HepG2 (cell line): ENCODE data around the gene RBM43. TPM values are rescaled to one million over a fixed set of nuclear protein-coding genes. Genes with fewer than 3 reads are reported as not detected.

ENCODE experiments used
- BRCA1 ChIP-seq: sonication (generic); formaldehyde crosslinking; IDR thresholded peaks from 2 replicates; pipeline ENCODE4 v1.4.0; 2020; ENCODE audit warnings: missing genetic modification reagents
- DNMT3B ChIP-seq: conservative IDR thresholded peaks from 2 replicates; pipeline ENCODE4 v1.6.1; 2016; ENCODE audit warnings: missing biosample characterization, control low read depth
- MEF2D ChIP-seq: sonication (generic); formaldehyde crosslinking; IDR thresholded peaks from 2 replicates; pipeline ENCODE4 v1.5.1; 2020; ENCODE audit warnings: mild to moderate bottlenecking, missing genetic modification reagents
- NR2F1 ChIP-seq, 2 experiments: fragments of 450-650 bp in 1 of 2; formaldehyde crosslinking in 1 of 2; IDR thresholded peaks; 2 replicates each; pipeline versions ENCODE4 v1.5.0 to v1.6.1; 2016 to 2020; ENCODE audit warnings: mild to moderate bottlenecking in 1 of 2, missing compliant biosample characterization in 1 of 2, missing genetic modification reagents in 1 of 2, moderate library complexity in 1 of 2
- PTBP1 ChIP-seq: fragments of 200-400 bp; formaldehyde crosslinking; IDR thresholded peaks from 2 replicates; pipeline ENCODE4 v1.6.1; 2018; ENCODE audit warnings: low read length, low read depth; ENCODE audit not compliant: poor library complexity, severe bottlenecking
- SAFB2 ChIP-seq: sonication (generic); formaldehyde crosslinking; IDR thresholded peaks from 2 replicates; pipeline ENCODE4 v1.5.1; 2020; ENCODE audit warnings: missing genetic modification reagents, low read depth, mild to moderate bottlenecking, borderline replicate concordance
- SMAD3 ChIP-seq: sonication (generic); formaldehyde crosslinking; IDR thresholded peaks from 2 replicates; pipeline ENCODE4 v1.4.0; 2020; ENCODE audit warnings: missing genetic modification reagents
- SNAI1 ChIP-seq: sonication (generic); formaldehyde crosslinking; IDR thresholded peaks from 2 replicates; pipeline ENCODE4 v1.5.0; 2020; ENCODE audit warnings: mild to moderate bottlenecking, missing genetic modification reagents, borderline replicate concordance
- SOX5 ChIP-seq: IDR thresholded peaks from 2 replicates; pipeline ENCODE4 v1.6.1; 2016; ENCODE audit warnings: borderline replicate concordance
- TAF15 ChIP-seq: fragments of 200-400 bp; formaldehyde crosslinking; IDR thresholded peaks from one replicate; pipeline ENCODE4 v1.6.1; 2018; ENCODE audit warnings: mild to moderate bottlenecking, low read depth, low read length; ENCODE audit not compliant: poor library complexity, severe bottlenecking
- THYN1 ChIP-seq: sonication (generic); formaldehyde crosslinking; IDR thresholded peaks from 2 replicates; pipeline ENCODE4 v1.8.1; 2023; ENCODE audit warnings: low read depth, mild to moderate bottlenecking, moderate library complexity, missing genetic modification reagents, borderline replicate concordance
- ZBTB20 ChIP-seq: sonication (generic); formaldehyde crosslinking; IDR thresholded peaks from 2 replicates; pipeline ENCODE4 v1.8.1; 2023; ENCODE audit warnings: missing genetic modification reagents, low read depth, mild to moderate bottlenecking, borderline replicate concordance
- ZBTB7A ChIP-seq: sonication (generic); formaldehyde crosslinking; IDR thresholded peaks from 2 replicates; pipeline ENCODE4 v1.8.0; 2022; ENCODE audit warnings: mild to moderate bottlenecking, missing genetic modification reagents
- ZNF274 ChIP-seq: sonication (generic); formaldehyde crosslinking; IDR thresholded peaks from 2 replicates; pipeline ENCODE4 v1.5.1; 2020; ENCODE audit warnings: mild to moderate bottlenecking, missing genetic modification reagents
- ZNF296 ChIP-seq: sonication (generic); formaldehyde crosslinking; conservative IDR thresholded peaks from 2 replicates; pipeline ENCODE4 v1.5.0; 2020; ENCODE audit warnings: mild to moderate bottlenecking, missing genetic modification reagents
- ZNF33B ChIP-seq: sonication (generic); formaldehyde crosslinking; IDR thresholded peaks from 2 replicates; pipeline ENCODE4 v1.5.1; 2020; ENCODE audit warnings: mild to moderate bottlenecking, missing genetic modification reagents
- ZNF44 ChIP-seq: sonication (generic); formaldehyde crosslinking; IDR thresholded peaks from 2 replicates; pipeline ENCODE4 v1.5.1; 2020; ENCODE audit warnings: mild to moderate bottlenecking, missing genetic modification reagents
- ZNF496 ChIP-seq: sonication (generic); formaldehyde crosslinking; IDR thresholded peaks from 2 replicates; pipeline ENCODE4 v1.8.1; 2023; ENCODE audit warnings: mild to moderate bottlenecking, moderate library complexity, missing genetic modification reagents; ENCODE audit not compliant: insufficient replicate concordance
- ZNF883 ChIP-seq: sonication (generic); formaldehyde crosslinking; IDR thresholded peaks from 2 replicates; pipeline ENCODE4 v1.5.1; 2020; ENCODE audit warnings: mild to moderate bottlenecking, missing genetic modification reagents; ENCODE audit errors: not compliant biosample characterization
- ZSCAN30 ChIP-seq: sonication (generic); formaldehyde crosslinking; IDR thresholded peaks from 2 replicates; pipeline ENCODE4 v1.5.0; 2020; ENCODE audit warnings: mild to moderate bottlenecking, missing genetic modification reagents
- polyA plus RNA-seq, 8 experiments: library from polyadenylated mRNA; depleted of rRNA in 3 of 8; stranded (reverse) in 7 of 8; unstranded in 1 of 8; fragments of >200 nt; fragmentation: Illumina TruSeq in 4 of 8; extraction: Trizol in 4 of 8; gene quantifications; 2 replicates each; pipeline versions ENCODE4 v1.2.1 to v1.2.3, GENCODE V29; 2011 to 2016; ENCODE audit warnings: low read depth in 4 of 8, missing spikeins in 1 of 8, mixed read lengths in 1 of 8; ENCODE audit not compliant: insufficient read depth in 1 of 8
- total RNA-seq, 5 experiments: library from RNA; depleted of rRNA; stranded (reverse); fragments of >200 nt; fragmentation: Illumina TruSeq; extraction: Trizol; gene quantifications; 2 replicates each; pipeline ENCODE4 v1.2.3, GENCODE V29; 2016; ENCODE audit warnings: low read depth in 1 of 5
- TF ChIP-seq, protein P1 (sequence below): sonication (generic); formaldehyde crosslinking; IDR thresholded peaks from 2 replicates; pipeline ENCODE4 v1.4.0; 2020; ENCODE audit warnings: mild to moderate bottlenecking, missing genetic modification reagents, borderline replicate concordance
- TF ChIP-seq, protein P2 (sequence below): sonication (generic); formaldehyde crosslinking; conservative IDR thresholded peaks from 2 replicates; pipeline ENCODE4 v1.4.0; 2020; ENCODE audit warnings: missing genetic modification reagents

The RBM43 gene
- total and polyA plus RNA-seq, 2 of the 13 experiments (the other 11 are each of a cell fraction or from before 2014, with no cell fraction given) = 0.31 to 0.70 TPM

DNA sequence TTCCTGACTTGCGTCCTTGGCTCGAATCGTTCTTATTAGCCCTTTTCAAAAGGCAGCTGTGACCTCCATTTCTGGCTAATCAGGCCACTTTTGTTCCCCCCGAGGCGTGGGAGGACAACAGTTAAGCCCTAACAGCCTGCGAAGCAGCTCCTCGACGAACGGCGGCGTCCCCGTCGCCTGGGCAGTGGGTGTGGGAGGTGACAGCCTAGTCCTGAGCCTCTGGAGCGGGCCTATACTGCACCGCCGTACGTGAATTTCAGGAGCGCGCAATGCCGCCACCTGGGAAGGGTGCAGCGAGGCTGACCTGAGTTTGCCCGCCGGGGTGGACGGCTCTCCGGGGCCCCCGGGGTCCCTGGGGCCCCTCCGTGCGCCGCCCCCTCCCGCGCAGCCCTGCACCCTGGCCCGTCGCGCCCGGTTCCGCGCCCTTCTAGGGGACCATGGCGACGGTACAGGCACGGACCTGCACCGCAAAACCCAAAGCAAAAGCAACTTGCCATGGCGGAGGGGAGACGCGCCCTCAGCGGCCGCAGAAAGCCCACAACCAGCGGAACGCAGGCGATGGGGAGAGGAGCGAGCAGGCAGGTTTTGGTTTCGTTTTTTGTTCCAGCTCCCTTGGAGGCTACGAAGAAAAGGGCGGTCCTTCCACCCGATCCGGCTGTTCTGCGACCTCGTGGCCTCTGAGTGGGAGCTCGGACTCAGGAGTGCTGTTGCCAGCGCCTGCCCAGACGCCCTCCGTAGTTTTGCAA lies at the start of gene RBM43 (continued):
- TF ChIP-seq TAF15 (peak; percentile 93), ZBTB7A (CRISPR knock-in tag) (no peak), ZNF274 (CRISPR knock-in tag) (peak; percentile 71), ZNF883 (peak; percentile 85), ZNF44 (CRISPR knock-in tag) (no peak), SAFB2 (CRISPR knock-in tag) (0 out of 2 replicates have a peak, but pooled peaks have one; percentile 85), ZNF33B (0 out of 2 replicates have a peak, but pooled peaks have one; percentile 61), ZSCAN30 (CRISPR knock-in tag) (0 out of 2 replicates have a peak, but pooled peaks have one; percentile 80), THYN1 (no peak), SMAD3 (CRISPR knock-in tag) (no peak), MEF2D (CRISPR knock-in tag) (peak; percentile 71), BRCA1 (CRISPR knock-in tag) (no peak; the same call in 1 of the 2 replicates), DNMT3B (CRISPR knock-in tag) (no peak), NR2F1 (CRISPR knock-in tag; IDR thresholded peaks at IDR 0.05) (peak in 1 of 2 experiments; percentile 37; a peak in 2 of 4 replicates), PTBP1 (no peak), ZNF496 (CRISPR knock-in tag) (no peak), ZBTB20 (CRISPR knock-in tag) (no peak), SNAI1 (CRISPR knock-in tag) (no peak), ZNF296 (CRISPR knock-in tag) (no peak), SOX5 (no peak)
- TF ChIP-seq, protein P1, sequence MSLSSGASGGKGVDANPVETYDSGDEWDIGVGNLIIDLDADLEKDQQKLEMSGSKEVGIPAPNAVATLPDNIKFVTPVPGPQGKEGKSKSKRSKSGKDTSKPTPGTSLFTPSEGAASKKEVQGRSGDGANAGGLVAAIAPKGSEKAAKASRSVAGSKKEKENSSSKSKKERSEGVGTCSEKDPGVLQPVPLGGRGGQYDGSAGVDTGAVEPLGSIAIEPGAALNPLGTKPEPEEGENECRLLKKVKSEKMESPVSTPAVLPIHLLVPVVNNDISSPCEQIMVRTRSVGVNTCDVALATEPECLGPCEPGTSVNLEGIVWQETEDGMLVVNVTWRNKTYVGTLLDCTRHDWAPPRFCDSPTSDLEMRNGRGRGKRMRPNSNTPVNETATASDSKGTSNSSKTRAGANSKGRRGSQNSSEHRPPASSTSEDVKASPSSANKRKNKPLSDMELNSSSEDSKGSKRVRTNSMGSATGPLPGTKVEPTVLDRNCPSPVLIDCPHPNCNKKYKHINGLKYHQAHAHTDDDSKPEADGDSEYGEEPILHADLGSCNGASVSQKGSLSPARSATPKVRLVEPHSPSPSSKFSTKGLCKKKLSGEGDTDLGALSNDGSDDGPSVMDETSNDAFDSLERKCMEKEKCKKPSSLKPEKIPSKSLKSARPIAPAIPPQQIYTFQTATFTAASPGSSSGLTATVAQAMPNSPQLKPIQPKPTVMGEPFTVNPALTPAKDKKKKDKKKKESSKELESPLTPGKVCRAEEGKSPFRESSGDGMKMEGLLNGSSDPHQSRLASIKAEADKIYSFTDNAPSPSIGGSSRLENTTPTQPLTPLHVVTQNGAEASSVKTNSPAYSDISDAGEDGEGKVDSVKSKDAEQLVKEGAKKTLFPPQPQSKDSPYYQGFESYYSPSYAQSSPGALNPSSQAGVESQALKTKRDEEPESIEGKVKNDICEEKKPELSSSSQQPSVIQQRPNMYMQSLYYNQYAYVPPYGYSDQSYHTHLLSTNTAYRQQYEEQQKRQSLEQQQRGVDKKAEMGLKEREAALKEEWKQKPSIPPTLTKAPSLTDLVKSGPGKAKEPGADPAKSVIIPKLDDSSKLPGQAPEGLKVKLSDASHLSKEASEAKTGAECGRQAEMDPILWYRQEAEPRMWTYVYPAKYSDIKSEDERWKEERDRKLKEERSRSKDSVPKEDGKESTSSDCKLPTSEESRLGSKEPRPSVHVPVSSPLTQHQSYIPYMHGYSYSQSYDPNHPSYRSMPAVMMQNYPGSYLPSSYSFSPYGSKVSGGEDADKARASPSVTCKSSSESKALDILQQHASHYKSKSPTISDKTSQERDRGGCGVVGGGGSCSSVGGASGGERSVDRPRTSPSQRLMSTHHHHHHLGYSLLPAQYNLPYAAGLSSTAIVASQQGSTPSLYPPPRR (CRISPR knock-in tag) = no peak; the same call in 1 of the 2 replicates
- TF ChIP-seq, protein P2, sequence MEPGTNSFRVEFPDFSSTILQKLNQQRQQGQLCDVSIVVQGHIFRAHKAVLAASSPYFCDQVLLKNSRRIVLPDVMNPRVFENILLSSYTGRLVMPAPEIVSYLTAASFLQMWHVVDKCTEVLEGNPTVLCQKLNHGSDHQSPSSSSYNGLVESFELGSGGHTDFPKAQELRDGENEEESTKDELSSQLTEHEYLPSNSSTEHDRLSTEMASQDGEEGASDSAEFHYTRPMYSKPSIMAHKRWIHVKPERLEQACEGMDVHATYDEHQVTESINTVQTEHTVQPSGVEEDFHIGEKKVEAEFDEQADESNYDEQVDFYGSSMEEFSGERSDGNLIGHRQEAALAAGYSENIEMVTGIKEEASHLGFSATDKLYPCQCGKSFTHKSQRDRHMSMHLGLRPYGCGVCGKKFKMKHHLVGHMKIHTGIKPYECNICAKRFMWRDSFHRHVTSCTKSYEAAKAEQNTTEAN (CRISPR knock-in tag) = no peak
